ENCODE measurements around the gene IPCEF1. TPM values are rescaled to one million over a fixed set of nuclear protein-coding genes. Genes with fewer than 3 reads are reported as not detected.
"Not testable (repeated sequence)": the region's sequence is repeated elsewhere in the genome, so short reads cannot be mapped to it uniquely, and the experiment has no call there.

Gene IPCEF1
- total RNA-seq, 1 experiment from 2014 or later = 0.57 TPM

GRCh38 chr6:154341871-154342270 lies 14.7 kb downstream of the IPCEF1 start:
- no peak for DNase-seq
- no peaks in the 10 kb centered on the region for H4K20me1 ChIP-seq (ENCODE audit: insufficient read depth)
- no peak for TF ChIP-seq EZH2 (IDR thresholded peaks at IDR 0.05; ENCODE audit: low read depth)
- no peak for TF ChIP-seq CTCF (conservative IDR thresholded peaks at IDR 0.05)

GRCh38 chr6:154341336-154341735 lies 15.3 kb downstream of the IPCEF1 start:
- H3K9me2 ChIP-seq (ENCODE audit: insufficient read depth) = no peaks in the 10 kb centered on the region
- intact Hi-C loops (cut with micrococcal nuclease; ENCODE audit: unreplicated experiment) = loop anchor here (5.0 kb wide), 1 partner anchor 49 kb away; no protein-coding TSS in a partner anchor
- ChIA-PET CTCF (no interaction called here), POLR2A (ENCODE audit: unreplicated experiment) (no interaction called here)
- DNase-seq = no peak
- no peak overlapping the region for H3K27ac ChIP-seq
- no peaks in the 10 kb centered on the region for H3F3A ChIP-seq (ENCODE audit: insufficient read depth, low read depth)
- H3K79me2 ChIP-seq (ENCODE audit: low read depth) = no peaks in the 10 kb centered on the region
- H3K27me3 ChIP-seq (ENCODE audit: insufficient read depth, low read depth) = no peaks in the 10 kb centered on the region
- no TSS peak for BruUV-seq (replicated peaks)
- no peaks in the 10 kb centered on the region; the same call in 1 of the 2 replicates for H3K9me3 ChIP-seq (ENCODE audit: insufficient read depth, low read depth)
- TF ChIP-seq CTCF (conservative IDR thresholded peaks at IDR 0.05) (no peak), EZH2 (IDR thresholded peaks at IDR 0.05; ENCODE audit: low read depth) (no peak)
- H3K4me2 ChIP-seq = no peak overlapping the region
- H3K4me3 ChIP-seq = no peak overlapping the region
- H3K4me1 ChIP-seq (replicated peaks; ENCODE audit: insufficient read depth) = 0 out of 2 replicates have a peak, but pooled peaks cover 4% of the 10 kb centered on the region
- H4K20me1 ChIP-seq (ENCODE audit: insufficient read depth) = no peaks in the 10 kb centered on the region
- no peaks in the 10 kb centered on the region for H3K36me3 ChIP-seq (ENCODE audit: low read depth)
- H2AFZ ChIP-seq = no peak overlapping the region

More at GRCh38 chr6:154341871-154342270, 14.7 kb downstream of the IPCEF1 start:
- Histone ChIP-seq H3K27ac (no peak overlapping the region), H3K79me2 (ENCODE audit: low read depth) (no peaks in the 10 kb centered on the region), H3K4me3 (no peak overlapping the region), H3K9me2 (ENCODE audit: insufficient read depth) (no peaks in the 10 kb centered on the region), H2AFZ (no peak overlapping the region), H3K36me3 (ENCODE audit: low read depth) (no peaks in the 10 kb centered on the region), H3K4me1 (replicated peaks; ENCODE audit: insufficient read depth) (0 out of 2 replicates have a peak, but pooled peaks cover 4% of the 10 kb centered on the region), H3K9me3 (ENCODE audit: insufficient read depth, low read depth) (no peaks in the 10 kb centered on the region; the same call in 1 of the 2 replicates), H3K27me3 (ENCODE audit: insufficient read depth, low read depth) (no peaks in the 10 kb centered on the region), H3F3A (ENCODE audit: insufficient read depth, low read depth) (no peaks in the 10 kb centered on the region), H3K4me2 (no peak overlapping the region)
- BruUV-seq (replicated peaks) = no TSS peak
- CTCF ChIA-PET = no interaction called here
- intact Hi-C loops (cut with micrococcal nuclease; ENCODE audit: unreplicated experiment) = loop anchor here (5.0 kb wide), 1 partner anchor 50 kb away; no protein-coding TSS in a partner anchor
- POLR2A ChIA-PET (ENCODE audit: unreplicated experiment) = no interaction called here

- no peaks in the 10 kb centered on the region for H3K9me3 ChIP-seq (ENCODE audit: insufficient read depth, low read depth)
- H3K27ac ChIP-seq = no peak overlapping the region
- TF ChIP-seq EZH2 (IDR thresholded peaks at IDR 0.05; ENCODE audit: low read depth) (no peak), CTCF (conservative IDR thresholded peaks at IDR 0.05) (no peak)
- no peaks in the 10 kb centered on the region for H4K20me1 ChIP-seq (ENCODE audit: insufficient read depth)
- H3K9me2 ChIP-seq (ENCODE audit: insufficient read depth) = no peaks in the 10 kb centered on the region
- no peak for DNase-seq
- POLR2A ChIA-PET (ENCODE audit: unreplicated experiment) = no interaction called here
- no peaks in the 10 kb centered on the region for H3K4me1 ChIP-seq (replicated peaks; ENCODE audit: insufficient read depth)
- H3K27me3 ChIP-seq (ENCODE audit: insufficient read depth, low read depth) = no peaks in the 10 kb centered on the region
- no peak overlapping the region for H3K4me2 ChIP-seq
- CTCF ChIA-PET = no interaction called here
- intact Hi-C loops (cut with micrococcal nuclease; ENCODE audit: unreplicated experiment) = no loop called here
- no peak overlapping the region for H2AFZ ChIP-seq
- no TSS peak for BruUV-seq (replicated peaks)
- no peaks in the 10 kb centered on the region for H3K79me2 ChIP-seq (ENCODE audit: low read depth)
- no peaks in the 10 kb centered on the region for H3K36me3 ChIP-seq (ENCODE audit: low read depth)
- no peak overlapping the region for H3K4me3 ChIP-seq
- no peaks in the 10 kb centered on the region for H3F3A ChIP-seq (ENCODE audit: insufficient read depth, low read depth)
Measured at GRCh38 chr6:154337406-154338005, 19.1 kb downstream of the IPCEF1 start.

GRCh38 chr6:154334147-154334546 lies 22.5 kb downstream of the IPCEF1 start:
- H3K36me3 ChIP-seq (ENCODE audit: low read depth); H3K4me2 ChIP-seq; H3K27ac ChIP-seq; H3F3A ChIP-seq (ENCODE audit: insufficient read depth, low read depth); DNase-seq; H4K20me1 ChIP-seq (ENCODE audit: insufficient read depth); H3K27me3 ChIP-seq (ENCODE audit: insufficient read depth, low read depth); H3K4me1 ChIP-seq (replicated peaks; ENCODE audit: insufficient read depth); intact Hi-C loops (cut with micrococcal nuclease; ENCODE audit: unreplicated experiment); H3K4me3 ChIP-seq; H3K79me2 ChIP-seq (ENCODE audit: low read depth); POLR2A ChIA-PET (ENCODE audit: unreplicated experiment); BruUV-seq (replicated peaks); CTCF ChIA-PET; H3K9me3 ChIP-seq (ENCODE audit: insufficient read depth, low read depth); H2AFZ ChIP-seq; H3K9me2 ChIP-seq (ENCODE audit: insufficient read depth): not testable (repeated sequence)
